ENCODE data around the gene OR13F1.
"Not testable (repeated sequence)": the region's sequence is repeated elsewhere in the genome, so short reads cannot be mapped to it uniquely, and the experiment has no call there.

OR13F1 gene, protein sequence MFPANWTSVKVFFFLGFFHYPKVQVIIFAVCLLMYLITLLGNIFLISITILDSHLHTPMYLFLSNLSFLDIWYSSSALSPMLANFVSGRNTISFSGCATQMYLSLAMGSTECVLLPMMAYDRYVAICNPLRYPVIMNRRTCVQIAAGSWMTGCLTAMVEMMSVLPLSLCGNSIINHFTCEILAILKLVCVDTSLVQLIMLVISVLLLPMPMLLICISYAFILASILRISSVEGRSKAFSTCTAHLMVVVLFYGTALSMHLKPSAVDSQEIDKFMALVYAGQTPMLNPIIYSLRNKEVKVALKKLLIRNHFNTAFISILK

DNA sequence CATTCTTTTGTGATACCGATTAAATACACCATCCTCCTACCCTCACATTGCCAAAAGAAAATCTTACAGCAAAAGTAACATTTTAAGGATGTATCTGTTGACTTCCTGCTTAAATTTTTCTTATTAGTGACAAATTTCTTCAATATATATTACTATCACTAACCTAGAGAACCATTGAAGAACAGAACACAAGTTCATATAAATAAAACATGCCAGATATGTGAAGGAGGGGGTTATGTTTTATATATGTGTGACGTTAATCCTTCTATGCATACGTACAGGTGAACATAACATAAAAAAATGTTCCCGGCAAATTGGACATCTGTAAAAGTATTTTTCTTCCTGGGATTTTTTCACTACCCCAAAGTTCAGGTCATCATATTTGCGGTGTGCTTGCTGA lies at the start of gene OR13F1:
TSS of gene OR13F1 (plus strand) at position 301 of the 400 bp plus-strand sequence. CDS start at position 301, 0 bp downstream.
- no peak for DNase-seq (ENCODE audit: low read depth)

DNA sequence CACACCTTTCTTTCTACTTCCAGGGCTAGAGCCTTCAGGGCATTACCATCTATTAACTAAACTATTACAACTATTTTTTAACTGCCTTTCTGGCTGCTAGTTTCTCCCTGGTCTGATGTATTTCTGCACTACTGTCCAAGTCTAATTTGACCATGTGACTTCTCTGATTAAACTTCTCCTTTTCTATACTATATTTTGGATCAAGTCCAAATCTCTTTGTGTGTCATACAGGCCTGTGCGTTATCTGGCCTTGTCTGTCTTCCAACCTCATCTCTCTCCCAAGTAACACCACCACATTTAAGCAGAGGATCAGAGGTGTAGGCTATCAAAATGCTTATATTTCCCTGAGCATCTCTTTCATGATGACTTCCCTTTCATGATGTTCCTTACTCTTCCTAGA lies 47.2 kb upstream of the OR13F1 start:
- DNase-seq (ENCODE audit: low read depth) = no peak

DNA sequence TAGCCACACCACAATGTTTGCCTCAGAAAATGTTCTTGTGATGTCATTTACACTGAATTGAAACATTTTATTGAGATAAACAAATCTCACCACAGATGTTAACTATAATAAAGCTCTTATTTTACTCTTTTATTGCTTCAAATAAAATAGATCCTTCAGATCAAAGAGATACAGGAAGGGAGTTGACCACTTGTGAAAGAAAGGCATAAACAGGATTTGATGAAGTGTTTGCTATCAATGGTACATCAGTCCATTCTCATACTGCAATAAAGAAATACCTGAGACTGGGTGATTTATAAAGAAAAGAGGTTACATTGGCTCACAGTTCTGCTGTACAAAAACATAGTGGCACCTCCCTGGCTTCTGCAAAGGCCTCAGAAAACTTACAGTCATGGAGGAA lies 40.2 kb upstream of the OR13F1 start:
- DNase-seq (ENCODE audit: low read depth) = no peak

DNA sequence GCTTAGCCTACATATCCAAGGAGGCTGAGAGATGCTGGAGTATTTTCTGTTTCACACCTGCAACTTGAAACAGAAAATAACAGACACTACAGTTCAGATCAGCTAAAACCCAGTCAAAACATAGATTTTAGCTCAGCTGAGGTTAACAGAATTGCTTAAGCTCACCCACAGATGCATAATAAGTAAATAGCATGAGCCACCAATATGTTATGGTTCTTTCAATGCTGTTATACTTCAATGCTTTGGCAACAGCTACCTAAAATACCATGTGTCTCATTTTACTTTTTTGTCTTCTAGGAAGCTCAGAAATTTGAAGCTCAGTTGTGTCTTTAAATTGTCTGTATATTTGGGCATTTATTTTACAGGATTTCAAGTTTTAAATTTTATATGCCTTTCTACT lies 35.8 kb upstream of the OR13F1 start:
- no peak for DNase-seq (ENCODE audit: low read depth)

DNA sequence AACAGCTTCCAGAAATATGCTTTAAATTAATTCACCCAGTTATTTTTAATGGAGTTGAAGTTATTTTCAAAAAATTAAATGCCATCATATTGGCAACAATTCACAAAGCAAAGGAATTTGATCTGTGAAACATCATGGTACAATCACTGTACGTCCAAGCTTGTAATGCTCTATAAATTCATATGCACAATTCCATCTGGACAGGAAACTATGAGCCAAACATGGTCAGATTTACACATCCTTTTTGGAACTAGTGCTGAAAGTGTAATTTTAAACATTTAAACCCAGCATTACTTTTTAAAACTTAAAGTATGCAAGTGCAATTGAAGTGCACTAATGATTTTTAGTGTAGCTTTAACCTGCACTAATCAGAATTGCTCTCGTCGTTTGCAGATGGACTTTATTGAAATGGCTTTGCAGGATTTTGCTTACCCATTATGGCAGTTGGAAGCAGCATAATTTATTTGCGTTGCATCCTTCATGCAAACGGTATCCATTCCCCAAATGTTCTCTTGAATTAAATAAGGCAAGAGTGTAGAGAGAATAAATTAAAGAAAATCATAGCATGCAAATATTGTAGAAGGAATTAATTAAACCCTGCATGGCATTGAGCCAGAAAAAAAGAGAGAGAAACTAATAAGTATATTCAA lies 21.0 kb upstream of the OR13F1 start:
- no peak for DNase-seq (ENCODE audit: low read depth)

DNA sequence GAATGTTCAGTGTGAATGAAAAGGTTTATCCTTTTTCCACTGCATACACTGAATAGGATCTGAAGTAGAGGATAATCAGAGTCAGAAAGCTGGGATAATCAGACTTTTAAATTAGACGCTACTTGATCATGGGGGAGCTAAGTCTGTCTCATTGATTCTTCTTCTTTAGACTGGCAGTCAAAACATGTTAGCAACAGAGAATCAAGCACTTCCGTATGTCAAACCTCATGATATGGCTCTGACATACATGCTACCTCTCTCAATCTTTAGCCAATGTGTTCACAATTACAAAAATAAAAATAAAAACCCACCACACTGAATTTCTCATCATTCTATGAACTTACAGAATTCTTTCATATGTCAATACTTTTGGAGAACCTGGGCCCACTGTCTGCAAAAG lies 19.0 kb upstream of the OR13F1 start:
- DNase-seq (ENCODE audit: low read depth) = no peak

DNA sequence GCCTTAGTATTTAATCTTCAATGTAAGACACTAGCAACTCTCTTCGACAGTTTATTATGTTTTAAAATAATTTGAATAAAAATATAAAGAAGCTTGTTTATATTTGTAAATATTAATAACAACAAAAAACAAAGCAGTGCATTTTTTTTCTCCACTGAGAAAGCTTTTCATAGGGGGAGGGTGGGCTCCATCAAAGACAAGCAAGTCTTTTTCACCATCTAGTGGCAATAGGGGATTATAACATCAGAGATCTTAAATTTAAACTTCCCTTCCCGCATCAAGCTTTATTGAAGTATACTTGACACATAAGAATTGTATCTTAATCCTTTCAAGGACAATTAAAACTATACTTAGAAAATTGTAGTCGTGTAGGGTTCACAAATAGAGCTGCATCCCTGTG lies 9.3 kb upstream of the OR13F1 start:
- DNase-seq (ENCODE audit: low read depth) = no peak

DNA sequence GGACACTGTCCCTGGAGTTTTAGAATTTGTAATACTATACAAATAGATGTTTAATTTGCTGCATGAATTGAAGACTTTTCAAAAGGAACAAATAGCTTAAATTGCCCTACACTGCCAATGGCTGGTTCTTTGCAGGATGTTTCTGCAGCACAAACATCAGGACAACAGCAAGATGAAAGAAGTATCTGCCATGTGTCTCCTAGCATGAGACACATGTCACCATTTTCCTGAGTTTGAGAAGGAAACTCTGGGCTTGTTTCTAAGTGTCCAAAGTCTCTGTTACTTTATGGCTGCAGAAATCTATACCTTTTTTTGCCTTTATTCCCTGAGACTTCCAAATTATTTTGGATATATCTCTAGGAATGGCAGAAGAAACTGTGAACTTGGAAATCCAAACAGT lies 623 bp upstream of the OR13F1 start:
- no peak for DNase-seq (ENCODE audit: low read depth)

DNA sequence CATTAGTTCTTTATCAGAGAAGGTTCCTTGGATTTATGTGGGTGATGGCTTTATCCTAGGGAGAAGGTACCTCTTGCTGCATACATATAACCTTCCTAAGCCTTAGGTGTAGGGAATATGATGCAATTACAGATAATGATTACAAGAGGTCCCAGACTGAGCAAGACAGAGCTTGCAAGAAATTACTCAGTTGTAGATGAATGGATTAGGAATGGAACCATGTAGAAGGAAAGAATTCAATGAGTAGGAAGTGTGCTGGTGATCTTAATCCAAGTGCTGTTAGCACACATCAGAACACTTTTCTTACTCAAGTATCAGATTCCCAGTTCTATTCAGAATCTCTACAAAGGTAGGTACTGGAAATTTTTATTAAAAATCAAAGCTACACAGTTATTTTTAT lies 2.5 kb downstream of the OR13F1 start:
- DNase-seq (ENCODE audit: low read depth) = no peak

DNA sequence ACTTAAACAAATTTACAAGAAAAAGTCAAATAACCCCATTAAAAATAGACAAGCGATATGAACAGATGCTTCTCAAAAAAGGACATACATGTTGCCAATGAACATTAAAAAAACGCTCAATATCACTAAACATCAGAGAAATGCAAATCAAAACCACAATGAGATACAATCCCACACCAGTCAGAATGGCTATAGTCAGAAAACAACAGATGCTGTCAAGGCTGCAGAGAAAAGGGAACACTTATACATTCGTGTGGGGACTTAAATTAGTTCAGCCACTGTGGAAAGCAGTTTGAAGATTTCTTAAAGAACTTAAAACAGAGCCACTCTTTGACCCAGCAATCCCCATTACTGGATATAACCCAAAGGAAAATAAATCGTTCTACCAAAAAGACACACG lies 10.8 kb downstream of the OR13F1 start:
- no peak for DNase-seq (ENCODE audit: low read depth)

DNA sequence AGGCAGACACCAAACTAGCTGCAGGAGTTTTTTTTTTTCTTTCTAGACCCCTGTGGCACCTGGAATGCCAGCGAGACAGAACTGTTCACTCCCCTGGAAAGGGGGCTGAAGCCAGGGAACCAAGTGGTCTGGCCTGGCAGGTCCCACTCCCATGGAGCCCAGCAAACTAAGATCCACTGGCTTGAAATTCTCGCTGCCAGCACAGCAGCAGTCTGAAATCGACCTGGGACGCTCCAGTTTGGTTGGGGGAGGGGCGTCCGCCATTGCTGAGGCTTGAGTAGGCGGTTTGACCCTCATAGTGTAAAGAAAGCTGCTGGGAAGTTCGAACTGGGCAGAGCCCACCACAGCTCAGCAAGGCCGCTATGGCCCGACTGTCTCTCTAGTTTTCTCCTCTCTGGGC lies 16.2 kb downstream of the OR13F1 start:
- DNase-seq (ENCODE audit: low read depth) = not testable (repeated sequence)

DNA sequence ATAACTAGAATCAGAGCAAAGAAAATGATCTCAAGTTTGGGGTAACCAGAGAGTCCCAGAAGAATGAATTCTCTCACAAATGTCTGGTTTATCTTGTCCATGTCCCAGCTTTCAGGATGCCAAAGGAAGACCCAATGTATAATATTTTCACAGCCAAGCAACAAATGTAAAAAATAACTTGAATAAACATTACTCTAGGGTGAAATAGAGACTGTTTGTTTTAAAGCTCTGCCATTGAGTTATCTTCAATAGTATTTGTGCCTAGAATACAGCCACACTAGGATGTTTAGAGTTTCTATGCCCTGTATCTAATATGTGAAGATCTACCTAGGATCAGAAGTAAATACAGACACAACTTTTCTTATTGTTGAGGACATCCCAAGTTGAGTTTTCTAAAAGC lies 23.0 kb downstream of the OR13F1 start, which contains the start of gene OR13C4:
TSS of gene OR13C4 (minus strand) at position 101 of the 400 bp plus-strand sequence. CDS start at position 101, 0 bp downstream.
- no peak for DNase-seq (ENCODE audit: low read depth)

DNA sequence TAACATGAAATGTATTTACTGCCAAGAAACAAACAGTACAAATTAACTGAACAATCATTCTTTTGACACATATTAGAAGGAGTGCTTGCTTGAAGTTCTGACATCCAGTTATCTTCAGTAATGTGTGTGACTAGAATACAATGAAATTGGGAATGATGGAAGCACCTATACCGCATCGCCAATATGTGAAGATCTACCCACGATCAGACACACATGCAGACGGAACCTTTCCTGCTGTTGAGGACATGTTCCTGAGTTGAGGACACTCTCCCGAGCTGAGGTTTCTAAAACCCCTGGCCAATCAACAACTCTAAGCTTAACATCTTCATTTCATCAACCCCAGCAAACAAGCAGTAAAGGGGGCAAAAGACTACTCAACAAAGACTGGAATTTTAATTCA lies 32.7 kb downstream of the OR13F1 start, which contains the start of gene OR13C3:
TSS of gene OR13C3 (minus strand) at position 101 of the 400 bp plus-strand sequence. CDS start 133 bp downstream, outside the sequence.
- DNase-seq (ENCODE audit: low read depth) = no peak

DNA sequence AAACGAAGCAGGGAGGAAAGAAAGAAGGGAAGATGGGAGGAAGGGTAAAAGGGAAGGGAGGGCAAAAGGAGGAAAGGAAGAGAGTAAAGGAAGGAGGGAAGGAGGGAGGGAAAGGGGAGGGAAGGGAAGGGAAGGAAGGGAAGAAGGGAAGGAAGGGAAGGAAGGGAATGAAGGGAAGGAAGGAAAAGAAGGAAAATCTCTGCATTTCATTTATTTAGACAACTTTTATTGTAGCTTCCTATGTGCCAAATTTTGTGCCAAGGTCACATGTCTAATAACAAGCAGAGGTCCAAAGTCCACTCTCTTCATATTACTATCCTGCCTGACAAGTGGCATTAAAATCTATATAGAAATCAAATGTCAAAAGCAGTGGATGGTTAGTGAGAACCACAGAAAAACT lies 35.2 kb downstream of the OR13F1 start:
- DNase-seq (ENCODE audit: low read depth) = no peak

DNA sequence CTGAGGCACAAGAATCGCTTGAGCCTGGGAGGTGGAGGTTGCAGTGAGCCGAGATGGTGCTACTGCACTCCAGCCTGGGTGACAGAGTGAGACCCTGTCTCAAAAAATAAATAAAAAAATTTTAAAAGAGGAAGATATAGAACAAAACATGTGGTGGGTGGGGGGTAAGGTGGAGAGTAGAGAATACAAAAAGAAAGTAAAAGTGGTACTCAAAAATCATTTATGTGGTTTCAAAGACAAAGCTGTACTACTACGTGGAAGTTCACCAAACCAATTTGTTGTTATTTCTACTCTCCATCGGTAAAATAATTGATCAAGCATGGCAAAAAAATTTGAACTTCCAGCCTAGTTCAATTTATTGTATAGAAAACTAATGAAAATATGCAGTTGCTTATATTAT lies 40.6 kb downstream of the OR13F1 start:
- no peak for DNase-seq (ENCODE audit: low read depth)

DNA sequence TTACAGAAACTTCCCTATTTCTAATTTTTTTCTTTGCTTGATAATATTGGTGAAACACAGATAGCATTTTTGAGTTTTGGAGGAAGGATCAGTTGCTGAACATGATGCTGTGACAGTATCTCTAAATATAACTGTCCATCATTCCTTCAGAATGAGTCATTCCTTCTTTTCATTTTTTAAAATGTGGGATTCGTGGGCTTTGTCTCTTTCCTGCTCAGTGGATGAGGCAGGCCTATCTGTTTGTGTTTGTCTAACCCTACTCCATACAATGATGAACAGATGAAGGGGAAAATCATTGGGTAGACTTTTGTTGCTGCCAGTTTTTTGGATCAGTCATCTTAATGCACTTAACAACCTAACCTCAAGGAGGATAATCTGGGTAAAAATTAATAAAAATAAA lies 49.2 kb downstream of the OR13F1 start:
- no peak for DNase-seq (ENCODE audit: low read depth)

Measured in stimulated activated CD8-positive, alpha-beta memory T cell treated with anti-CD3 and anti-CD28 coated beads, Interleukin-15, amount 100 ng/mL, for 24 hours (primary cell).